Amygdala (tissue), 56 donors: ENCODE results near the gene ERC2.

Experiments
- DNase-seq, 56 donors: peaks; one replicate each; lab custom pipeline; 2025; lab: John Stamatoyannopoulos, UW

The ERC2 gene

GRCh38 chr3:56370991-56371775 is 97.1 kb downstream of the ERC2 start:
- DNase-seq, result peak in 18 of 56 donors; percentile 5 to 63 (median 23)

- no peak for DNase-seq
These were observed 98.4 kb downstream of the ERC2 start for GRCh38 chr3:56369914-56370313.

GRCh38 chr3:56368846-56369245 is 99.4 kb downstream of the ERC2 start:
- peak in 1 of 56 donors; percentile 53 for DNase-seq

- DNase-seq, result peak in 2 of 56 donors; percentile 37 to 42
These were observed 101.6 kb downstream of the ERC2 start for GRCh38 chr3:56366641-56367162.

- peak in 12 of 56 donors; percentile 10 to 46 (median 26) for DNase-seq
These were observed 102.2 kb downstream of the ERC2 start for GRCh38 chr3:56365905-56366640.

- no peak for DNase-seq
These were observed 103.6 kb downstream of the ERC2 start for GRCh38 chr3:56364665-56365064.

GRCh38 chr3:56363720-56364119 is 104.5 kb downstream of the ERC2 start:
- DNase-seq, result no peak

GRCh38 chr3:56361731-56362130 is 106.5 kb downstream of the ERC2 start:
- DNase-seq, result no peak

GRCh38 chr3:56357266-56357665 is 111.0 kb downstream of the ERC2 start:
- DNase-seq, result no peak

- no peak for DNase-seq
These were observed 111.5 kb downstream of the ERC2 start for GRCh38 chr3:56356808-56357207.

- no peak for DNase-seq
These were observed 112.6 kb downstream of the ERC2 start for GRCh38 chr3:56355570-56356185.

- DNase-seq, result peak in 3 of 56 donors; percentile 5 to 16 (median 16)
These were observed 116.7 kb downstream of the ERC2 start for GRCh38 chr3:56351537-56351936.

- DNase-seq, result peak in 47 of 56 donors; percentile 4 to 81 (median 50)
These were observed 120.9 kb downstream of the ERC2 start for GRCh38 chr3:56347219-56347871.

GRCh38 chr3:56342475-56342874 is 125.8 kb downstream of the ERC2 start:
- no peak for DNase-seq

GRCh38 chr3:56339671-56340070 is 128.6 kb downstream of the ERC2 start:
- DNase-seq, result no peak

- no peak for DNase-seq
These were observed 129.0 kb downstream of the ERC2 start for GRCh38 chr3:56339244-56339643.

- no peak for DNase-seq
These were observed 132.2 kb downstream of the ERC2 start for GRCh38 chr3:56336023-56336422.

- DNase-seq, result no peak
These were observed 143.8 kb downstream of the ERC2 start for GRCh38 chr3:56324473-56324872.

GRCh38 chr3:56323986-56324420 is 144.3 kb downstream of the ERC2 start:
- DNase-seq, result peak in 7 of 56 donors; percentile 1 to 32 (median 8)

- no peak for DNase-seq
These were observed 145.4 kb downstream of the ERC2 start for GRCh38 chr3:56322862-56323261.
